HEK293 (cell line): Measurements from ENCODE around the gene TRMT1.

Source experiments
- BCL11B ChIP-seq: fragments of 450-650 bp; formaldehyde crosslinking; IDR thresholded peaks from 2 replicates; pipeline ENCODE4 v1.5.1; 2016; ENCODE audit warnings: low read depth, missing biosample characterization, missing genetic modification characterization
- CTCF ChIP-seq: fragments of 450-650 bp; formaldehyde crosslinking; IDR thresholded peaks from 2 replicates; pipeline ENCODE4 v1.5.1; 2016; ENCODE audit warnings: missing biosample characterization, missing genetic modification characterization
- HOXC10 ChIP-seq: sonication (generic); formaldehyde crosslinking; IDR thresholded peaks from 2 replicates; pipeline ENCODE4 v1.8.1; 2023; ENCODE audit warnings: mild to moderate bottlenecking, missing genetic modification reagents
- OSR2 ChIP-seq: fragments of 450-650 bp; formaldehyde crosslinking; IDR thresholded peaks from 2 replicates; pipeline ENCODE4 v1.5.1; 2016; ENCODE audit warnings: missing biosample characterization, missing genetic modification characterization
- OVOL3 ChIP-seq: fragments of 450-650 bp; formaldehyde crosslinking; IDR thresholded peaks from 2 replicates; pipeline ENCODE4 v1.5.1; 2016; ENCODE audit warnings: missing biosample characterization, missing genetic modification characterization
- REPIN1 ChIP-seq: fragments of 450-650 bp; formaldehyde crosslinking; IDR thresholded peaks from 2 replicates; pipeline ENCODE4 v1.5.1; 2017; ENCODE audit warnings: missing biosample characterization, missing genetic modification characterization, low read depth
- SETDB1 ChIP-seq: IDR thresholded peaks from one replicate; pipeline ENCODE4 v1.6.1; 2017; ENCODE audit warnings: mild to moderate bottlenecking, low read length, moderate library complexity, mixed read lengths; ENCODE audit not compliant: insufficient read length
- ZBTB11 ChIP-seq: fragments of 450-650 bp; formaldehyde crosslinking; conservative IDR thresholded peaks from 2 replicates; pipeline ENCODE4 v1.5.1; 2016; ENCODE audit warnings: low read depth, missing biosample characterization, missing genetic modification characterization
- ZFHX2 ChIP-seq: fragments of 450-650 bp; formaldehyde crosslinking; conservative IDR thresholded peaks from 2 replicates; pipeline ENCODE4 v1.5.1; 2016; ENCODE audit warnings: missing biosample characterization, missing genetic modification characterization
- ZIC2 ChIP-seq: fragments of 450-650 bp; formaldehyde crosslinking; IDR thresholded peaks from 2 replicates; pipeline ENCODE4 v1.5.1; 2016; ENCODE audit warnings: missing biosample characterization, missing genetic modification characterization
- ZNF112 ChIP-seq: fragments of 450-650 bp; formaldehyde crosslinking; IDR thresholded peaks from 2 replicates; pipeline ENCODE4 v1.5.0; 2017; ENCODE audit warnings: missing biosample characterization, missing genetic modification characterization
- ZNF530 ChIP-seq: fragments of 450-650 bp; formaldehyde crosslinking; IDR thresholded peaks from 2 replicates; pipeline ENCODE4 v1.5.1; 2016; ENCODE audit warnings: low read depth, missing biosample characterization, missing genetic modification characterization
- ZNF544 ChIP-seq: fragments of 450-650 bp; formaldehyde crosslinking; IDR thresholded peaks from 2 replicates; pipeline ENCODE4 v1.5.0; 2017; ENCODE audit warnings: missing biosample characterization, missing genetic modification characterization
- ZNF561 ChIP-seq: fragments of 450-650 bp; IDR thresholded peaks from 2 replicates; pipeline ENCODE4 v1.5.1; 2018; ENCODE audit warnings: missing biosample characterization, missing genetic modification characterization, borderline replicate concordance
- ZNF596 ChIP-seq: fragments of 450-650 bp; IDR thresholded peaks from 2 replicates; pipeline ENCODE4 v1.5.0; 2018; ENCODE audit warnings: missing biosample characterization, mild to moderate bottlenecking, missing genetic modification characterization, moderate library complexity
- ZNF639 ChIP-seq: fragments of 450-650 bp; formaldehyde crosslinking; IDR thresholded peaks from 2 replicates; pipeline ENCODE4 v1.5.1; 2016; ENCODE audit warnings: missing biosample characterization, missing genetic modification characterization
- ZNF792 ChIP-seq: fragments of 450-650 bp; formaldehyde crosslinking; IDR thresholded peaks from 2 replicates; pipeline ENCODE4 v1.5.1; 2016; ENCODE audit warnings: missing biosample characterization, missing genetic modification characterization
- ZSCAN23 ChIP-seq: fragments of 450-650 bp; formaldehyde crosslinking; IDR thresholded peaks from 2 replicates; pipeline ENCODE4 v1.5.1; 2016; ENCODE audit warnings: missing biosample characterization, missing genetic modification characterization
- ZSCAN30 ChIP-seq: fragments of 450-650 bp; IDR thresholded peaks from 2 replicates; pipeline ENCODE4 v1.5.1; 2018; ENCODE audit warnings: missing biosample characterization, mild to moderate bottlenecking, missing genetic modification characterization, moderate library complexity
- ZXDB ChIP-seq: fragments of 450-650 bp; formaldehyde crosslinking; IDR thresholded peaks from 2 replicates; pipeline ENCODE4 v1.5.1; 2016; ENCODE audit warnings: missing biosample characterization, missing genetic modification characterization
- TF ChIP-seq, protein P1 (sequence below): fragments of 450-650 bp; formaldehyde crosslinking; IDR thresholded peaks from 2 replicates; pipeline ENCODE4 v1.5.1; 2016; ENCODE audit warnings: missing biosample characterization, missing genetic modification characterization
- TF ChIP-seq, protein P2 (sequence below): fragments of 450-650 bp; formaldehyde crosslinking; IDR thresholded peaks from 2 replicates; pipeline ENCODE4 v1.5.1; 2016; ENCODE audit warnings: missing biosample characterization, missing genetic modification characterization
- TF ChIP-seq, protein P3 (sequence below): fragments of 450-650 bp; formaldehyde crosslinking; IDR thresholded peaks from 2 replicates; pipeline ENCODE4 v1.5.1; 2017; ENCODE audit warnings: missing biosample characterization, mild to moderate bottlenecking, missing genetic modification characterization, moderate library complexity

The TRMT1 gene

GRCh38 chr19:13116282-13117175 lies at the start of gene TRMT1 (continued):
- TF ChIP-seq OVOL3 (tag by site-specific recombination) (peak; percentile 53; the same call in 1 of the 2 replicates), CTCF (tag by site-specific recombination) (no peak), ZIC2 (peak; percentile 86), ZNF544 (tag by site-specific recombination) (no peak), REPIN1 (tag by site-specific recombination) (no peak), ZNF596 (tag by site-specific recombination) (no peak), HOXC10 (CRISPR knock-in tag) (no peak), ZNF792 (tag by site-specific recombination) (no peak), SETDB1 (no peak), ZSCAN30 (tag by site-specific recombination) (peak; percentile 73; the same call in 1 of the 2 replicates), ZNF639 (tag by site-specific recombination) (peak; percentile 98), BCL11B (tag by site-specific recombination) (0 out of 2 replicates have a peak, but pooled peaks have one; percentile 41), OSR2 (tag by site-specific recombination) (no peak), ZNF112 (tag by site-specific recombination) (no peak), ZBTB11 (peak; percentile 71), ZNF561 (peak; percentile 83), ZNF530 (tag by site-specific recombination) (no peak), ZXDB (tag by site-specific recombination) (peak; percentile 93), ZSCAN23 (tag by site-specific recombination) (peak; percentile 93), ZFHX2 (peak; percentile 89)
- TF ChIP-seq, protein P1, sequence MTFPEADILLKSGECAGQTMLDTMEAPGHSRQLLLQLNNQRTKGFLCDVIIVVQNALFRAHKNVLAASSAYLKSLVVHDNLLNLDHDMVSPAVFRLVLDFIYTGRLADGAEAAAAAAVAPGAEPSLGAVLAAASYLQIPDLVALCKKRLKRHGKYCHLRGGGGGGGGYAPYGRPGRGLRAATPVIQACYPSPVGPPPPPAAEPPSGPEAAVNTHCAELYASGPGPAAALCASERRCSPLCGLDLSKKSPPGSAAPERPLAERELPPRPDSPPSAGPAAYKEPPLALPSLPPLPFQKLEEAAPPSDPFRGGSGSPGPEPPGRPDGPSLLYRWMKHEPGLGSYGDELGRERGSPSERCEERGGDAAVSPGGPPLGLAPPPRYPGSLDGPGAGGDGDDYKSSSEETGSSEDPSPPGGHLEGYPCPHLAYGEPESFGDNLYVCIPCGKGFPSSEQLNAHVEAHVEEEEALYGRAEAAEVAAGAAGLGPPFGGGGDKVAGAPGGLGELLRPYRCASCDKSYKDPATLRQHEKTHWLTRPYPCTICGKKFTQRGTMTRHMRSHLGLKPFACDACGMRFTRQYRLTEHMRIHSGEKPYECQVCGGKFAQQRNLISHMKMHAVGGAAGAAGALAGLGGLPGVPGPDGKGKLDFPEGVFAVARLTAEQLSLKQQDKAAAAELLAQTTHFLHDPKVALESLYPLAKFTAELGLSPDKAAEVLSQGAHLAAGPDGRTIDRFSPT (tag by site-specific recombination), result no peak
- TF ChIP-seq, protein P2, sequence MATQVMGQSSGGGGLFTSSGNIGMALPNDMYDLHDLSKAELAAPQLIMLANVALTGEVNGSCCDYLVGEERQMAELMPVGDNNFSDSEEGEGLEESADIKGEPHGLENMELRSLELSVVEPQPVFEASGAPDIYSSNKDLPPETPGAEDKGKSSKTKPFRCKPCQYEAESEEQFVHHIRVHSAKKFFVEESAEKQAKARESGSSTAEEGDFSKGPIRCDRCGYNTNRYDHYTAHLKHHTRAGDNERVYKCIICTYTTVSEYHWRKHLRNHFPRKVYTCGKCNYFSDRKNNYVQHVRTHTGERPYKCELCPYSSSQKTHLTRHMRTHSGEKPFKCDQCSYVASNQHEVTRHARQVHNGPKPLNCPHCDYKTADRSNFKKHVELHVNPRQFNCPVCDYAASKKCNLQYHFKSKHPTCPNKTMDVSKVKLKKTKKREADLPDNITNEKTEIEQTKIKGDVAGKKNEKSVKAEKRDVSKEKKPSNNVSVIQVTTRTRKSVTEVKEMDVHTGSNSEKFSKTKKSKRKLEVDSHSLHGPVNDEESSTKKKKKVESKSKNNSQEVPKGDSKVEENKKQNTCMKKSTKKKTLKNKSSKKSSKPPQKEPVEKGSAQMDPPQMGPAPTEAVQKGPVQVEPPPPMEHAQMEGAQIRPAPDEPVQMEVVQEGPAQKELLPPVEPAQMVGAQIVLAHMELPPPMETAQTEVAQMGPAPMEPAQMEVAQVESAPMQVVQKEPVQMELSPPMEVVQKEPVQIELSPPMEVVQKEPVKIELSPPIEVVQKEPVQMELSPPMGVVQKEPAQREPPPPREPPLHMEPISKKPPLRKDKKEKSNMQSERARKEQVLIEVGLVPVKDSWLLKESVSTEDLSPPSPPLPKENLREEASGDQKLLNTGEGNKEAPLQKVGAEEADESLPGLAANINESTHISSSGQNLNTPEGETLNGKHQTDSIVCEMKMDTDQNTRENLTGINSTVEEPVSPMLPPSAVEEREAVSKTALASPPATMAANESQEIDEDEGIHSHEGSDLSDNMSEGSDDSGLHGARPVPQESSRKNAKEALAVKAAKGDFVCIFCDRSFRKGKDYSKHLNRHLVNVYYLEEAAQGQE (tag by site-specific recombination), result no peak; the same call in 1 of the 2 replicates
- TF ChIP-seq, protein P3, sequence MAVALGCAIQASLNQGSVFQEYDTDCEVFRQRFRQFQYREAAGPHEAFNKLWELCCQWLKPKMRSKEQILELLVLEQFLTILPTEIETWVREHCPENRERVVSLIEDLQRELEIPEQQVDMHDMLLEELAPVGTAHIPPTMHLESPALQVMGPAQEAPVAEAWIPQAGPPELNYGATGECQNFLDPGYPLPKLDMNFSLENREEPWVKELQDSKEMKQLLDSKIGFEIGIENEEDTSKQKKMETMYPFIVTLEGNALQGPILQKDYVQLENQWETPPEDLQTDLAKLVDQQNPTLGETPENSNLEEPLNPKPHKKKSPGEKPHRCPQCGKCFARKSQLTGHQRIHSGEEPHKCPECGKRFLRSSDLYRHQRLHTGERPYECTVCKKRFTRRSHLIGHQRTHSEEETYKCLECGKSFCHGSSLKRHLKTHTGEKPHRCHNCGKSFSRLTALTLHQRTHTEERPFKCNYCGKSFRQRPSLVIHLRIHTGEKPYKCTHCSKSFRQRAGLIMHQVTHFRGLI (tag by site-specific recombination), result peak; percentile 80; the same call in 1 of the 2 replicates
